Stimulated activated CD4-positive, alpha-beta T cell treated with anti-CD3 and anti-CD28 coated beads, Interleukin-12 subunit alpha, Interleukin-12 subunit beta, amount 100 ng/mL, for 24 hours (primary cell): ENCODE measurements around the gene ADAM19.

ENCODE experiments used
- DNase-seq, 2 experiments: peaks; one replicate each; pipeline ENCODE4 v3.0.0-alpha.2; 2020; ENCODE audit warnings: low read depth in 2 of 2

ADAM19 gene

DNA sequence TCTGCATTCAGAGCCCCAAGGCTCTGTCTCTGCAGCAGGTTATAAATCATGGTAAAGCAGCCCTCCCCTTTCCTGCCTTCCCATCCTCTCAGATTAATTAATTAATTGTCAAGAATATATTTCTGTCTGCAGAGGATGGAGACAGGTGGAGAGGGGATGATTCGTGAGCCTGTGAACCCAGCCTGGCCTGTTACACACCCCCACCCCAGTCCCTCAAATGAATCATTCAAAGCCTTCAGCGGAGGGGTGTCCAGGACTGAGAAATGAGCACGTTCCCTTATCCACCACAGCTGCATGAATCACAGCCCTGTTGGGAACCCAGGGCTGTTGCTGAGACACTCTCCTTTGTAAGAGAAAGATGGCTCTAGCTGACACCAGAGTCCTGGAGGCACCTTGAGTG lies 59.6 kb downstream of the ADAM19 start:
- peak in 1 of 2 experiments; percentile 20 for DNase-seq

DNA sequence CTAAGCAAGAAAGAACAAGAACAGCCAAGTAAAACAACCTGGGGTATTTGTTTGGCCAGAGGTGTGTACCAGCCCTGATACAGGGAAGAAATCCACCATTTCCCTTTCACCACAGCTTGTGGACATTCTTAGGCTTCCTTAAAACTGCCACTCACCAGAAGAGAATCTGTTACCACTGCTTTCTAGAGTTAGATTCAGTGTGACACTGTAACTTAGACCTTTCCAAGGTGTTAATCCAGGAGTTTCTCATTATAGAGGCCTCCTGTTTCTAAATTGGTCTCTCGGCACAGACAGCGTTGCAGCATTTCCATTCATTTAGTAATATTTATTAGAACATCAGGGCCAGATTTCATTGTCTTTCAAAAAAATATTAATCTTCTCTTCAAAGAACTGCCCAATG lies 60.6 kb downstream of the ADAM19 start:
- no peak for DNase-seq

DNA sequence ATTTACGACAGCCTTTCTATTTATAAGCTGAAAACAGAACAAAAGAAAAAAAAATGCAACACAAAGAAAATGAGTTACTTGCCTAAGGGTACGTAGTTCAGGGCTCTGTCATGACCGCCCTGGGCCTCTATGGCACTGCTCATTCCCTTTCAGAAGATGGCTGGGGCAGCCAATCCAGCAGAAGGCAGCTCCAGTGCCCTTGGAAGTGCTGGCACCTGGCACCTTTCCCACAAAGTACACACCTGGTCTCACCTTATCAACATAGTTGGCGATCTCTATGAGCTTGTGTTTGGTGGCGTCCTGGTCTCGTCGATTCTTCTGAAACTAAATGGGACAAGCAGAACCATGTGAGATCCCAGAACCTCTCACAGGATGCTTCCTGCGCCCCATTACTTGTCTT lies 62.4 kb downstream of the ADAM19 start:
- DNase-seq = no peak

DNA sequence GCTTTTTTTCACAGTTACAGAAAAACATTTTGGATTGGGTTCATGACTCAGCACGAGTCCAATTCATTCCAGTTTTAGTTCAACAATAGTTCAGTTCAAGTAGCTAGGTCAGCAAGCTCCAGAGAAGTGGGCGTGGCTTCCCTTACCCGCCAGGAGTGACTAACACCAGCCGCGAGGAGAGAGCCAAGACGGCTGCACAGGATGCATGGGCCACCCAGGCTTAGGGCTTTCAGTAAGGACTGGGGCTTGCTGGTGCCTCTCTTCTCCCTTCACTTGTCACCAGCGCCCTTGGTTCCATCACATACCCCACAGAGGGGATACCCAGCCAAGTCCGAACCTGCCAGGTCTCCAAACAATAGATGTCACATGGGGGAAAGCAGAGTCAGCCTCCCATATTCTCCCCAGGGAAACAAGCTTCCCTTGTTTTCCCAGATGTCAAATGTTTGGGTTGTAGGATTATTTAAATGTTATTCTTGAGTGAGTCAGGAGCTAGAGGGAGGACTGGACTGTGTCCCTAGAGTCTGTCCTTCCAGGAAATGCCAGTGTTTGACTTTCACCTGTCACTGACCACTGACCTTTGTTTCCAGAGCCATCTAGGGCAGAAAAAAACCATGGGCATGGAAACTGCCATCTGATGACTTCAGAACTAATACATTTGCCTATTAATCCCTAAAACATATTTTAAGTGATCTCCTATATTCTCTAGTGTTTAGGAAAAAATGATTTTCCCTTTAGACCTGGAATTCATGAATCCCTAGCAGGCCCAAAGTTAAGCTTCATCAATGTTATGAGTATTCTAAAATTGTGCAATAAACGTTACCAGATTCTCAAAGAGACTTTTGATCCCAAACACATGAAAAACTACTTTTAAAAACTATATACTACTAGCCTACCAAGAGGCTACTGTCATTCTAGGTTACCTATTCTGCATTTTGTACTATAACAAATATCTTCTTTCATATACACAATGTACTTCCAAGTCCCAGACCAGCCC lies 63.6 kb downstream of the ADAM19 start:
- peak in 1 of 2 experiments; percentile 28 for DNase-seq

DNA sequence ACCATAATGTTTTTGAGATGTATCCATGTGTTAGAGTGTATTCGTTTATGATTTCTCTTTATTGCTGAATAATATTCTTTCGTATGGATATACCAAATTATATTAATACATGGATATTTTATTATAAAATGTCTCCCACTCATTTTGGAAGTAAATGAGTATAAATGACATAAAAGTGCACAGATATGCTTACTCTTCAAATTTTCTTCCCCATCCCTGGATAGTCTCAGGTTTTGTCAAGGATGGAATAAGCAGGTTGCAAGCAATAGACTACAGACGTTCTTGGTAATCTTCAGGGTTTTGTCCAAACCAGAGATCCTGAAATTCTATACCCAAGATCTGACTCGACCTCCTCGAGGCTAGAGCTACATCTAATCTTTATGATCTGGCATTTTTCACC lies 64.9 kb downstream of the ADAM19 start:
- no peak for DNase-seq

DNA sequence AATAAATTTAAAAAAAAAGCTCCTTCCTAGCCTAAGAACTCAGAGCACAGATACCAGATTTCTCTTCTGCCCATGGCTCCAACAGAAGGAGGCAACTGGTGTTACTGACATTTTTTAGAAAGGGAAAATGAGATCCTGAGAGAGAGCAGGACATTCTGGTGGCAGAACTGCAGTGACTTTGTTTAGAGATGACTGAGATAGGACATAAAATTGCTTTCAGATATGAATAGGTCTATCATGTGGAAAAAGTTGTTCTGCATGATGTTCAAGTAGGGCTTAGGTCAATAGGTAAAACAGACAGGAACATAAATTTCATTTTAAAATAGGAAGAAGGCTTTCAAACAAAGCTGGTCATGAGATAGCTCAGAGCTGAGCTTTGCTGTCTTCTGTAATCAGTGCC lies 66.0 kb downstream of the ADAM19 start:
- DNase-seq = no peak

DNA sequence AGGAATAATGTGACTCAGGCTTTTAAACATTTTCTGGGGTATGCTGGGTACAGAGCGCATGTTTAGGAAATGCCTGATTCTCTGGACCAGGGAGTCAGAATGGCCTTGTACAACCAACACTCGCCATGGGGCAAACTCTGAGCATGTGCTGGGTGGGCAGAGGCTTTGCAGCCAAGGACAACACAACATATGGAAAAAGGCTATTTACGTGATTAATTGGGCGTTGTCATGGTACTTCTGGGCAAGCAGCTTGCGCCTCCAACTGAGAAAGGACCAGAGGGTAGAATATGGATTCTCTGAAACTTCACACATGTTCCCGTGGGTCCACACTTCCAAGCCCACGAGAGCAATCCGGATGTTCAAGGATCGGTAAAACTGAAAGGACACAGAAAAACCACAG lies 66.5 kb downstream of the ADAM19 start:
- DNase-seq = no peak

DNA sequence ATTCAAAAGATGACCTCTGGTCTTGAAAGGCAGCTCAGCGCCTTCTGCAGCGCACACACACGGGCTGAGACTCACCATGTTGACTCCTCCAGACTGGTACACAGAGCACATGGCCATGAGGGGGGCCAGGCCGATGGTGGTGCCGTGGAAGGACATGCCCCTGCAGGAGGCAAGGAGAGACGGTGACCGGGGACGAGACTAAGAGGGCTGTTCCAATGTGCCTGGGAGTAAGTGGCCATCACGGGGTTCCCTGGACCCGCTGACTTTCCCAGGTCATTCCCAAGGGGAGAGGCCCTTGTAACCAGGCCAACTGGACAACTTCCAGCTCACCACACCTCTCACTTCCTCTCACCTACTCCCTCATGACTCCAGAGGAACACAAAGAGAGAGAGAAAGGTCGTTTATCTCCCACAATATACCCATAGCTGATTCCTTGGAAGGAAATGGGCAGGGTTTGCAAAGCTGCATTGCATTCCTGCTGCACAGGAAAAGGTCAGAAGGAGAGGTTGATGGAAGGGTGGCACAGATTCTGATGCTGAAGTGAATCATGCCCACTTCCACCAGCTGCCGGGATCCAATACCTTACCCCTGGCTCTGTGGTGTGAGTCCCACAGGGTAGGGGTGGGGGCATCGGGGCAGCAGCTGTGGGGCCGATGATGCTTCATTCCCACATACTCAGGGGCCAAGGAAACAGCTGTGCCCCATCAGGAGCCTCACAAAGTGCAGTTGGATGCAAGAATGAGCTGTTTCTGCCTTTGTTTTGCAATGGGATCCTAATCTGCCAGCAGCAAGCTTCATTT lies 68.4 kb downstream of the ADAM19 start:
- DNase-seq = no peak

DNA sequence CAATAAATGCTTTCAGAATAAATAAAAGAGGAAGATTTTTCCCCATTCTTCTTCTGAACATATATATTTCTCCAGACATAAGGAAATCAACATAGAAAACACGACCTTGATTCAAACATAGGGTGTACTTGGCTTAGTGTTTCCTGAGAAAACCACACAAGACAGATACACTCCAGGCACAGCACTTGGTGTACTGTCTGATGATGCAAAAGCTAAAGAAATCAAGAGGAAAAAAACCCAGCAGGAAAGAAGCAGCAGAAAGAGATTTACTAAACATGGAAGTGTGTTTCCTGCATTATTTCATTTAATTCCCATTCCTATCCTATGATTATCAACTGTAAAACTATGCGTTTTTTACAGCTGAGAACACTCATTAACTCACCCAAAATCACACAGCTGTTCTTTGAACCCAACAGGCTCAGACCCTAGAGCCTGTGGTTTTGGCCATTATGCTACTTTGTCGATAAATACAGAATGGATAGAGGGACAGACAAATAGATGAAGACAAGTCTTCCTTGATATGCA lies 69.4 kb downstream of the ADAM19 start:
- DNase-seq = no peak

DNA sequence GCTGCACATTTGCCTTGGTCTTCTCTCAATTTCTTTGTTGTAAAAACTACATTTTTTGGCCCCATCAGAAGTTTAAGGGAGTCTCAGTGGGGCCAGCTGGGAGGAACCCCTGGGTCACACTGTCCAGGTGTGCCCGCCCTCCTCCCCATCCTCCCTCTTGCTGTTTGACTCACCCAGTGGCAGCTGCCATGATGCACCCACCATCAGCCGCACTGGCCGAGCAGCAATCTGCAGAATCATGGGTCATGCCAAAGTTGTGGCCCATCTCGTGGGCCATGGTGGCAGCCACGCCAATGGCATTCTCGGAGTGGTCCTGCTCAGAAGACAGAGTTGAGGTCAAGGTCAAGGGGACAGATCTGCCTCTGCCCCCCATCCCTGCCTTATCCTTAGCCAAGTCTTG lies 70.1 kb downstream of the ADAM19 start:
- no peak for DNase-seq

DNA sequence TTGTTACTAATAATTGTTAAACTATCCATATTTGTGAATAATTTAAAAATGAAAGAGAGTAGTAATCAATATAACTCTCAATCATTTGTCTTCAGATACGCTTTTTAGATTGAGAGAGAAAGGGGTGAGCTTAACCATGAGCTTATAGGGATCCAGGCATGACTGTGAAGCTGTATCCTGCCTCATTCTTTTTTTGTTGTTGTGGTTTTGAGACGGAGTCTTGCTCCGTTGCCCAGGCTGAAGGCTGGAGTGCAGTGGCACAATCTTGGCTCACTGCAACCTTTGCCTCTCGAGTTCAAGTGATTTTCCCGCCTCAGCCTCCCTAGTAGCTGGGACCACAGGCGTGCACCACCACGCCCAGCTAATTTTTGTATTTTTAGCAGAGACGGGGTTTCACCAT lies 71.5 kb downstream of the ADAM19 start:
- DNase-seq = no peak

DNA sequence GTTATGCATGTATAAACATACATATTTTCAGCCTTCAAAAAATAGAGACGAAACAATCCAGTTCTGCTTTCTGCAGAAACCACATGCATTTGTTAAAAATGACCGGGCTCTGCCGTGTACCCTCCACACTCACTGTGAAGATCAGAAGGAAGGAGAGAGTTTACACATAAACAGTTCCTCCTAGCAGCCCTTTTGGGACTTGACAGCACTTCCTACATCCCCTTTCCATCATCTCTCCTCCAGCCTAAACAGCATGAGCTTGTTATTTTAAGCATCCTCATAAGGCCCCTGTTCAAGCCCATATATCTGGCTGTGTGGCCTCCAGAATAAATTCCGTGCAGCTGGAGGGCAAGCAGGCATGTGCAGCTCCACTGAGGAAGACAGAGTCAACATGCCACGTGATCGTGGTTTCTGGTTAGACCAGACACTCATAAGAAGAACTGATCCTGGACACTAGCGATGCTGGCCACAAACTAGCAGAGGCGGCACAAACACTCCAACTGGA lies 73.4 kb downstream of the ADAM19 start:
- no peak for DNase-seq

DNA sequence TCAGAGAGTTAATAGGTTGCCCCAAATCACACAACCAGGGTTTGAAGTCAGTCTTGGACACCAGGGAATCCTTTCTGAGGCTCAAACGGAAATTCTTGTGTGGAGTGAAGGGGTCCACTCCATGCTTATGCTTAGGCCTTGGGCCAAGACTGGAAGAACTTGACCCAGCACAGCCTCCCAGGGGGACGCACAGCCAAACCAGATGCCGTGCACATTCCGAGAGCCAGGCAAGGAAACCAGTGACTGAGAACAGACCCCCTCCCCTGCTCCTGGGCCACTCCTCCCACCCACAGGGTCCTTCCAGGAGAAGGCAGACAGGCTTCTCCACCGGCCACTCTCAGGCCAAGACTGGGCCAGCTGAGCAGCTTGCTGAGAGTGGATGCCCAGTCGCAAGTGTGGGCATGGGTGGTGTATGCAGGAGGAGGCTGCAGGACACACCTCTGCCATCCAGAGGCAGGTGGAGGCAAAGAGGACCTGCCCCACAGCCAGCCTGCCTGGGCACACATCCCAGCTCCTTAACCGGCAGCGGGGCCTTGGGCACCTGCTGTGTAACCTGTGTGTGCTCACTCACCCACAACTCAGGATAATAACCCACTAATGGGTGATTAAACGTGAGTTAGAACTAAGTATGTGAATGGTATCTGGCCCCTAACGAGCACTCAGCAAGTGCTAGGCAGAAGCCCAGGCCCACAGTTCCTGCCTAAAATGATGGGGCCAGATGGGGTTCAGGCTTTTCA lies 77.5 kb downstream of the ADAM19 start:
- DNase-seq = no peak

DNA sequence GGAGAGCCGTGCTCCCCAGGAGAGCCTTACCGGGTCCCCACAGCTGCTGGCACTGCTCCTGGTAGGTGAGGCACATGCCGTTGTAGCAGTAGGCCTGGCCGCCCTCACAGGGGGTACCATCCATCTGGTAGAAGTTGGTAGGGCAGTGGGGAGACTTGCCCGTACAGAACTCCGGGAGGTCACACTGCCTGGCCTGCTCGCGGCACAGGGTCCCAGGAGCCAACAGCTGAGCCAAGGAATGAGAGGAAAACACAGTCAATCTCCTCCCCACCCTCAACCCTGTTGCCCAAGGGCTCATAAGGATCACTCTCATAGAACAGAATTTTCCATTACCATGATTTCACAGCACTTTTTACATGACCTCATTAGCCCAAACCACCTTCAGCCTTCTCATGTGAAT lies 78.7 kb downstream of the ADAM19 start:
- no peak for DNase-seq

DNA sequence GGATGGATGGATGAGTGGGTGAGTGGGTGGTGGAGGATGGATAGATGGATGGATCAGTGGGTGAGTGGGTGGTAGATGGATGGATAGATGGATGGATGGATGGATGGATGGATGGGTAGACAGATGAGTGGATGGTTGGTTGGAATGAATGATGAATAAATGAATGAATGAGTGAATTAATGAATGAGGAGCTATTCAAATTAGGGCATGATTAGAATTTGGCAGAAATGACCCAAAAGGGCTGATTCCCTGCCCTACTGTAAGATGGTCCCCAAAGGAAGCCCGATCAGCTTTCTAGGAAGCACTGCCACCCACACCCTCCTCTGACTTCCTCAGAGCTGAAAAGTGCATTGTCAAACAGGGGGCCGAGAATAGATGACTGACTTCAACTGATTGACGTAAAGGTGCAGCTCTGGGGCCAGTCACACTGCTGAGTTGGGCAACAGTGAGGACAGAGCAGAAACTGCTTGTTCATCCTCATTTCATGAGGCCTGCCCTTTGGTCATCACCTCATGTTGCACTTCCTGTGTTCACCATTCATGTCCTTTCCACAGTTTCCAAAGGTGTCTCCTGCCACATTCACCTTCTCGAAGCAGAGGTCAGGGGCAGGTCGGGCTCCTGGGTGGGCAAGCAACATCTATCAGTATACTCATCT lies 81.3 kb downstream of the ADAM19 start:
- no peak for DNase-seq

DNA sequence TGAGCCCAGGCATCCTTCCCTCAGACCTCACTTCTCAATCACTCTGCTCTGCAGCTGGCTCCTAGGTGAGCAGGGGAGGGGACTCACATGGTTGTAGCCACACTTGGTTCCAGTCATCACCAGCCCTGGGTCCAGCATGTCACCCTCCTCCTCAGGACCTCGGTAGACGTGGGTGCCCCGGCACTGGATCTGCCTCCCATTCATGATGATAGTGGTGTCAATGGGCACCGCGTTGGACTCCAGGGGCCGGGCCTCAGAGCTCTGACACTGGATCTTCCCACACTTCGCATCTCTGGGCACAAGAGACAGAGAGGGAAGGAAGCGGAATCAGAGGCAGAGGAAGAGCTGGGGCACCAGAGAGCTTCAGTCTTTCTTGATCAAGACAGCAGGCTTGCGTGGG lies 82.7 kb downstream of the ADAM19 start:
- DNase-seq = no peak

DNA sequence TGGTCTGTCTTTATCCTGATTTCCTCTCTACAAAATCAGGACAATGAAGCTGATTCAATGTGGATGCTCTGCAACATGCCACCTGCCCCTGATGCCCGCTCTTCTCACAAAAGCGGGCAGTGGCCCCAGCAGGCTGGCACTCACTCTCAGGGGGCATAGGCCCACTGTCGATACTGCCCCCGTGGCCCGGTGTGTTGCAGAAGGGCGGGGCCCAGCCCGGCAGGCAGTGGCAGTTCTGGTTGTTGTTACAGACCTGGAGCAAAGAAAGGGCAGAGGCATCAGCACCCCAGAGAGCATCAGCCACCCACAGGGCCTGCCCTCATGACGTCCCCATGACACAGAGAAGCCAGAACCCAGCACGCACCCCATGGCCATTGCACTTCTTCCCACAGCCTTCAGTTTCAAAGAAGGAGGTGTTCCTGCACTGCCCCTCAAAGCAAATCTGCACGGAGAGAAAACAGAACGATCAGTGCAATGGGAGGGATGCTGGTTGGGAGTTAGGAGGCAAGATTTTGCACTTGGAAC lies 84.0 kb downstream of the ADAM19 start:
- DNase-seq = no peak

DNA sequence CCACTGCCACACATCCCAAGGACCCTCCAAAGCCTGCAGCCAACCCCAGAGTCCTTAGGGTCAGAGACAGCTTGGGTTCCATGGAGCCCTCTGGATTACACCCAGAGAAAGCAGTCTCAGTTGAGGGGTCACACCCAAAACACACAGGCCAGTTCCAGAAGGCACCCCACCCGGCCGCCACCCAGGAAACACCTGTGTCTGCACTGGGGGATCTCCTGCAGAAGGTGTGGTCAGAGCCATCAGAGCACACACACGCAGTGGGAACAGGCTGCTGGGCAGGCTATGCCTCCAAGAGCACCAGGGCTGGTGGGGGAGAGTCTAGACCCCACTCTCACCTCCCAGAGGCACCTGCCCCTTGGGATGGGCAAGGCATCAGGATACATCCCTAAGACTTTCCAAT lies 88.2 kb downstream of the ADAM19 start:
- DNase-seq = no peak

DNA sequence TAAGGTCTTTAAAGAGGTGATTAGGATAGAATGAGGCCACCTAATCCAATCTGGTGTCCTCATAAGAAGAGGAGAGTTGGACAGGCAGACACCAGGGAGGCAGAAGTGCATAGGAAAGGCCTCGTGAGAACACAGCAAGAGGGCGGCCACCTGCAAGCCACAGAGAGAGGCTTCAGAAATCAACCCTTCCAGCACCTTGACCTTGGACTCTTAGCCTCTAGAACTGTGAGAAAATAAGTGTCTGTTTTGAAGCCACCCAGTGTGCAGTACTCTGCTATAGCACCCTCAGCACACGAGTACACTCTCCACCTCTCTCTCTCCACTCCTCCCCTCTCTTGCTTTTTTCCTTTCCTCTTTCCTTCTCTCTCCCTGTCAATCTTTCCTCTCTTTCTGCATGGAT lies 88.7 kb downstream of the ADAM19 start:
- DNase-seq = no peak

DNA sequence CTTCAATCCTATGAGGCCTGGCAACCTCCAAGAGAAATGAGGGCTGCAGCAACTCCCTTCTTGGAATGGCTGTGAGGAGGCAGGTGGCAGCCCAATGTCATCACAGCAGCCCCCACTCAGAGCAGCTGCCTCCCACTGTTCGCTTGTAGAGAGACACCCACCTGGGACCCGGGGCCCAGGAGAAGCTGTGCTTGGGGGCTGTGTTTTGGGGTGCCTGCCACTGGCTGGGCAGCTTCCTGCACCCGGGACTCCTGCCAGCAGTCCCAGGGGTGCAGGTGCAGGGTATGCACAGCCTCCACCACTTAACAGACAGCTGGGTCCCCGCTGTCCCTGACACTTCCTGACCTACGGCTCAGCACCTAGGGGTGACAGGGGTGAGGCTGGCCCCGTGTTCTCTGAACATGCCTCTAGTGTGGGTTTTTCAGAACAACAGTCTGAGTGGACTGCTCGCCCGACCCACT lies 89.3 kb downstream of the ADAM19 start:
- no peak for DNase-seq

DNA sequence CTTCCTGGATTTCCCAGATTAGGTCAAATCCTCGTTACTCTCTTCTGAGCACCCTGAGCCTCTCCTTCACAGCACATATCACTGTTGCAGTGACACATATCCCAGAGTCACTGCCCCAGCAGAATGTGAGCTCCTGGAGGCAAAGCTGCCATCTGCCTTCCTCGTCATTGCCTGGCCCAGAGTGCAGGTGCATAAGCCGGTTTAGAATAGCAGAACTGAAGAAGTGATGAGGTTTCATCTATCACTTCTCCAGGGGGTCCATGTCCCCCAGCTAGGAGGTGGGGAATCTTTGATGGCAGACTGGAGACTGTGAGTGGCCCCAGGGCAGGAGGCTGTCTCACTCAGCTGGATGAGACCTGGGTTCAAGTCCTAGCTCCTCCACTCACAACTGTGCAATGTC lies 89.8 kb downstream of the ADAM19 start:
- DNase-seq = no peak
